Measurements from ENCODE around the gene NLRP1. TPM values are rescaled to one million over a fixed set of nuclear protein-coding genes. Genes with fewer than 3 reads are reported as not detected.
A peak's percentile ranks its signal among the peaks of the same experiment; 100 is the strongest.

Gene NLRP1
- total RNA-seq, 4 donors from 2014 or later: 13.8 to 78.3 (median 47.0) TPM

- DNase-seq: no peak
- Histone ChIP-seq H3K9me3 (no peaks in the 10 kb centered on the region), H3K4me3 (no peak overlapping the region), H3K36me3 (no peaks in the 10 kb centered on the region), H3K27me3 (no peaks in the 10 kb centered on the region), H3K27ac (no peak overlapping the region), H3K4me1 (peaks cover 0 to 5% of the 10 kb centered on the region in 2 donors)
- intact Hi-C loops (cut with DNase I; ENCODE audit: low total_unique reads): loop anchor here (5.0 kb wide), 1 partner anchor 839 kb away; no protein-coding TSS in a partner anchor
- TF ChIP-seq CTCF (IDR thresholded peaks at IDR 0.05): no peak
- no peak for TF ChIP-seq POLR2A (IDR thresholded peaks at IDR 0.05)
These were observed 4.3 kb upstream of the NLRP1 start for GRCh38 chr17:5588584-5588983.

GRCh38 chr17:5587438-5588032 is 3.2 kb upstream of the NLRP1 start:
- H3K9me3 ChIP-seq: no peaks in the 10 kb centered on the region
- peaks cover 0 to 16% of the 10 kb centered on the region in 2 donors for H3K4me1 ChIP-seq
- no peak overlapping the region for H3K27ac ChIP-seq
- H3K27me3 ChIP-seq: no peaks in the 10 kb centered on the region
- peak in 1 of 2 donors; percentile 39 for DNase-seq
- no peaks in the 10 kb centered on the region for H3K36me3 ChIP-seq
- intact Hi-C loops (cut with DNase I; ENCODE audit: low total_unique reads): loop anchor here (5.0 kb wide), 1 partner anchor 840 kb away; no protein-coding TSS in a partner anchor
- peak; percentile 85 to 94 (median 91) for TF ChIP-seq CTCF (IDR thresholded peaks at IDR 0.05)
- TF ChIP-seq POLR2A (IDR thresholded peaks at IDR 0.05): no peak
- no peak overlapping the region for H3K4me3 ChIP-seq

GRCh38 chr17:5585836-5586521 is 1.7 kb upstream of the NLRP1 start:
- peak overlapping the region; percentile 87 to 88 for H3K27ac ChIP-seq

GRCh38 chr17:5585287-5585794 is 1.0 kb upstream of the NLRP1 start:
- no peak for TF ChIP-seq CTCF (IDR thresholded peaks at IDR 0.05)
- no peak for TF ChIP-seq POLR2A (IDR thresholded peaks at IDR 0.05)

More at GRCh38 chr17:5585836-5586521, 1.7 kb upstream of the NLRP1 start:
- Histone ChIP-seq H3K36me3 (no peaks in the 10 kb centered on the region), H3K9me3 (no peaks in the 10 kb centered on the region), H3K4me3 (no peak overlapping the region), H3K27me3 (no peaks in the 10 kb centered on the region), H3K4me1 (peaks cover 0 to 17% of the 10 kb centered on the region in 2 donors)
- intact Hi-C loops (cut with DNase I; ENCODE audit: low total_unique reads): loop anchor here (5.0 kb wide), 1 partner anchor 841 kb away; no protein-coding TSS in a partner anchor
- TF ChIP-seq POLR2A (IDR thresholded peaks at IDR 0.05): no peak
- no peak for TF ChIP-seq CTCF (IDR thresholded peaks at IDR 0.05)
- DNase-seq: no peak

More at GRCh38 chr17:5585287-5585794, 1.0 kb upstream of the NLRP1 start:
- Histone ChIP-seq H3K4me3 (no peak overlapping the region), H3K4me1 (peaks cover 0 to 17% of the 10 kb centered on the region in 2 donors), H3K9me3 (no peaks in the 10 kb centered on the region), H3K27ac (peak overlapping the region; percentile 87 to 88), H3K36me3 (no peaks in the 10 kb centered on the region), H3K27me3 (no peaks in the 10 kb centered on the region)
- intact Hi-C loops (cut with DNase I; ENCODE audit: low total_unique reads): loop anchor here (5.0 kb wide), 1 partner anchor 842 kb away; no protein-coding TSS in a partner anchor
- DNase-seq: no peak

Data from uterus (tissue), 4 donors.